Measurements from ENCODE around the gene LENEP. TPM values are rescaled to one million over a fixed set of nuclear protein-coding genes. Genes with fewer than 3 reads are reported as not detected.

LENEP gene
- total RNA-seq, 1 experiment from 2014 or later: 0.42 TPM

DNA sequence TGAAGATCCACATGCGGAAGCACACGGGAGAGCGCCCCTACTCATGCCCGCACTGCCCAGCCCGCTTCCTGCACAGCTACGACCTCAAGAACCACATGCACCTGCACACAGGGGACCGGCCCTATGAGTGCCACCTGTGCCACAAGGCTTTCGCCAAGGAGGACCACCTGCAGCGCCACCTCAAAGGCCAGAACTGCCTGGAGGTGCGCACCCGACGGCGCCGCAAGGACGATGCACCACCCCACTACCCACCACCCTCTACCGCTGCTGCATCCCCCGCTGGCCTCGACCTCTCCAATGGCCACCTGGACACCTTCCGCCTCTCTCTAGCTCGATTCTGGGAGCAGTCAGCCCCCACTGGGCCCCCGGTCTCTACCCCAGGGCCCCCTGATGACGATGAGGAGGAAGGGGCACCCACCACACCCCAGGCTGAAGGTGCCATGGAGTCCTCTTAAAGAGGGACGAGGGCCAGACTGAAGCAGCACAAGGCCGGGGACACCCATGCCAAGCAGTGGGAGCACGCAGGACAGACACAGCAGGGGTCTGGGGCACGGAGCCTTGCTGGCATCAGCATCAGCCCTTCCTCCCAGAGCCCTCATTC, 22.9 kb downstream of the LENEP start:
- peaks cover 19% of the 10 kb centered on the region; the same call in 1 of the 2 replicates for H3K79me2 ChIP-seq (ENCODE audit: insufficient read depth, low read length)
- H2AFZ ChIP-seq (ENCODE audit: low read depth, low read length, poor library complexity, severe bottlenecking): no peak overlapping the region
- H3K9me2 ChIP-seq (ENCODE audit: insufficient read depth): no peaks in the 10 kb centered on the region
- H3K9ac ChIP-seq (ENCODE audit: low read length): peak overlapping the region; percentile 60
- H4K20me1 ChIP-seq (ENCODE audit: insufficient read depth): no peaks in the 10 kb centered on the region
- POLR2A ChIA-PET: interaction anchor here (1.0 to 1.6 kb wide), 8 partner anchors 9 to 69 kb away, joined by 3 to 8 read pairs (median 4); partner anchors contain the start of gene ZBTB7B
- H3K36me3 ChIP-seq (ENCODE audit: control insufficient read depth in 1 of 2, insufficient read depth in 2 of 2, low read length in 2 of 2): peaks cover 8 to 27% of the 10 kb centered on the region in 2 experiments; a peak in 3 of 4 replicates
- ATAC-seq (no peak), DNase-seq (ENCODE audit: low read depth, low spot score) (no peak)
- H3K27ac ChIP-seq (ENCODE audit: low read depth, low read length): peak overlapping the region; percentile 89
- intact Hi-C loops (cut with micrococcal nuclease): loop anchor here (2.0 kb wide), 2 partner anchors 14 to 68 kb away; partner anchors contain the start of gene ZBTB7B
- H3K4me1 ChIP-seq (ENCODE audit: control insufficient read depth in 1 of 2, insufficient read depth in 2 of 2, low read length in 2 of 2): peaks cover 25 to 62% of the 10 kb centered on the region in 2 experiments
- H3K4me2 ChIP-seq (ENCODE audit: low read length): peak overlapping the region; percentile 82; the same call in 1 of the 2 replicates
- no peak overlapping the region for H3K4me3 ChIP-seq (replicated peaks in 1 of 2; ENCODE audit: low read depth in 1 of 2, low read length in 2 of 2)
- RAD21 ChIA-PET (ENCODE audit: low non-redundant PET in 1 of 2, low total read pairs in 2 of 2, uncharacterized antibody in 2 of 2, unreplicated experiment in 2 of 2): interaction anchor here in 1 of 2 experiments (0.6 kb wide), 1 partner anchor 113 kb away, joined by 3 read pairs; no protein-coding TSS in a partner anchor
- no peaks in the 10 kb centered on the region for H3K27me3 ChIP-seq (ENCODE audit: insufficient read depth, low read length)
- TF ChIP-seq POLR2AphosphoS5 (IDR thresholded peaks at IDR 0.05; ENCODE audit: low read depth, low read length) (0 out of 2 replicates have a peak, but pooled peaks have one; percentile 1), ZFX (IDR thresholded peaks at IDR 0.05) (no peak), CBX3 (IDR thresholded peaks at IDR 0.05; ENCODE audit: low read depth) (no peak)
- TF ChIP-seq, protein P1, sequence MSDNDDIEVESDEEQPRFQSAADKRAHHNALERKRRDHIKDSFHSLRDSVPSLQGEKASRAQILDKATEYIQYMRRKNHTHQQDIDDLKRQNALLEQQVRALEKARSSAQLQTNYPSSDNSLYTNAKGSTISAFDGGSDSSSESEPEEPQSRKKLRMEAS (IDR thresholded peaks at IDR 0.05): no peak
- CTCF ChIA-PET: interaction anchor here (1.0 to 3.0 kb wide), 9 partner anchors 12 to 110 kb away, joined by 3 to 10 read pairs (median 4); partner anchors contain the start of gene ADAM15
- no TSS peak for BruUV-seq (replicated peaks)
- no peaks in the 10 kb centered on the region for H3K9me3 ChIP-seq (ENCODE audit: control insufficient read depth in 1 of 2, insufficient read depth in 1 of 2, low read depth in 1 of 2, low read length in 2 of 2)

DNA sequence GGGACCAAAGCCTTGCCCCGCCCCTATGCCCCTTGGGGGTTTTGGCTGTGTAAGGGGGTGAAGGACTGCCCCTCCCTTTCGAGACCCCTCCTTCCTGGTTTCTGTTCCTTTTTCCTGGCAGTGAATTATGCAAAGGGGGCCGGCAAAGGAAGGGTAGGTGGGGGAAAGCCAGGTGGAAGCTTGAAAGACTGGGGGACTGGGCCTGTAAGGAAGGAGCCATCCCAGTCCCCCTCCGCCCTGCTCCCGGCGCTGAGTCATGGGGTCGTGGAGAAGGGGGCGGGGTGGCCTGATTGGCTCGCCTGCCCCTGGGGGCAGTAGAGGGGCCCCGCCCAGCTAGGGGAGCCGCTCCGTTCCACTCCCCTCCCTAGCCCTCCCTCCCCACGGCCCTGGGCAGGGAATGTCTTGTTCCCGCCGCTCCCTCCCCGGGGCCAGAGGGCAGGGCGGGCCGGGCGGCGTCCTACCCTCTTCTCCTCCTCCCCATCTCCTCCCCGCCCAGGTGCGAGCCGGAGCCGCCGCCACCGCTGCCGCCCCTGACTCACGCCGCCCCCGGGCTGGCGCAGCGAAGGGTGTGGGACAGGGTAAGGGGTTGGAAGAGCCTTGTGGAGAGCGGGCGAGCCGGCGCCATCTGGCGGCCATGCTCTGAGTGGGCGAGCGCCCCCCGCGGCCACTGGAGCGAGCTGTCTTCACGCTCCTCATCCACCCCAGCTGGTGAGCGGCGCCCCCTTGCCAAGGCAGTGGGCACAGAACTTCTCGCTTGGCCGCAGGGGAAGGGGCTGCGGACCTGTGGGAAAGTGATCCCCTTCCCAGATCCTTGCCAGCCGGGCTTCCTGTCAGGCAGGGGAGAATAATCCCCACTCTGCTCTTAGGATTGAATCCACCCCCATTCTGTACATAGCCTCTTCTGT, 23.9 kb downstream of the LENEP start:
- DNase-seq (ENCODE audit: low read depth, low spot score) (peak; percentile 87), ATAC-seq (peak; percentile 86)
- Histone ChIP-seq H3K79me2 (ENCODE audit: insufficient read depth, low read length) (peaks cover 11% of the 10 kb centered on the region; the same call in 1 of the 2 replicates), H3K4me3 (replicated peaks in 1 of 2; ENCODE audit: low read depth in 1 of 2, low read length in 2 of 2) (peak overlapping the region; percentile 27 to 47), H3K9ac (ENCODE audit: low read length) (peak overlapping the region; percentile 60), H4K20me1 (ENCODE audit: insufficient read depth) (no peaks in the 10 kb centered on the region), H3K27me3 (ENCODE audit: insufficient read depth, low read length) (no peaks in the 10 kb centered on the region), H3K4me1 (ENCODE audit: control insufficient read depth in 1 of 2, insufficient read depth in 2 of 2, low read length in 2 of 2) (peaks cover 30 to 62% of the 10 kb centered on the region in 2 experiments), H3K9me2 (ENCODE audit: insufficient read depth) (no peaks in the 10 kb centered on the region), H3K4me2 (ENCODE audit: low read length) (peak overlapping the region; percentile 82), H2AFZ (ENCODE audit: low read depth, low read length, poor library complexity, severe bottlenecking) (no peak overlapping the region), H3K27ac (ENCODE audit: low read depth, low read length) (peak overlapping the region; percentile 89), H3K9me3 (ENCODE audit: control insufficient read depth in 1 of 2, insufficient read depth in 1 of 2, low read depth in 1 of 2, low read length in 2 of 2) (no peaks in the 10 kb centered on the region), H3K36me3 (ENCODE audit: control insufficient read depth in 1 of 2, insufficient read depth in 2 of 2, low read length in 2 of 2) (peaks cover 6 to 27% of the 10 kb centered on the region in 2 experiments; a peak in 3 of 4 replicates)
- intact Hi-C loops (cut with micrococcal nuclease): loop anchor here (1.0 to 2.0 kb wide), 3 partner anchors 14 to 68 kb away; partner anchors contain the start of gene ZBTB7B
- ChIA-PET POLR2A (interaction anchor here (0.6 to 1.6 kb wide), 7 partner anchors 10 to 81 kb away, joined by 3 to 8 read pairs (median 4); partner anchors contain the start of gene PMVK), CTCF (interaction anchor here (0.6 to 3.0 kb wide), 22 partner anchors 9 to 538 kb away, joined by 3 to 24 read pairs (median 4); partner anchors contain the start of genes ADAM15, PBXIP1 and ZBTB7B), RAD21 (ENCODE audit: low non-redundant PET in 1 of 2, low total read pairs in 2 of 2, uncharacterized antibody in 2 of 2, unreplicated experiment in 2 of 2) (interaction anchor here (0.6 to 1.2 kb wide), 3 partner anchors 47 to 112 kb away, joined by 3 read pairs; partner anchors contain the start of gene SHC1 (in 1 of the 2))
- BruUV-seq (replicated peaks): no TSS peak
- TF ChIP-seq CEBPB (IDR thresholded peaks at IDR 0.05; ENCODE audit: low read depth) (no peak), EZH2 (IDR thresholded peaks at IDR 0.05) (no peak), SIN3A (IDR thresholded peaks at IDR 0.05; ENCODE audit: low read depth) (peak; percentile 43), SP1 (IDR thresholded peaks at IDR 0.05; ENCODE audit: low read depth) (peak; percentile 80), POLR2A (IDR thresholded peaks at IDR 0.05; ENCODE audit: borderline replicate concordance, extremely low read depth, insufficient read depth, insufficient read length) (no peak), ZFX (IDR thresholded peaks at IDR 0.05) (no peak), EZH2phosphoT487 (IDR thresholded peaks at IDR 0.05; ENCODE audit: borderline replicate concordance) (no peak)
- TF ChIP-seq, protein P2, sequence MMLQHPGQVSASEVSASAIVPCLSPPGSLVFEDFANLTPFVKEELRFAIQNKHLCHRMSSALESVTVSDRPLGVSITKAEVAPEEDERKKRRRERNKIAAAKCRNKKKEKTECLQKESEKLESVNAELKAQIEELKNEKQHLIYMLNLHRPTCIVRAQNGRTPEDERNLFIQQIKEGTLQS (IDR thresholded peaks at IDR 0.05): no peak
- TF ChIP-seq, protein P1 (IDR thresholded peaks at IDR 0.05): peak; percentile 79
- TF ChIP-seq, protein P3, sequence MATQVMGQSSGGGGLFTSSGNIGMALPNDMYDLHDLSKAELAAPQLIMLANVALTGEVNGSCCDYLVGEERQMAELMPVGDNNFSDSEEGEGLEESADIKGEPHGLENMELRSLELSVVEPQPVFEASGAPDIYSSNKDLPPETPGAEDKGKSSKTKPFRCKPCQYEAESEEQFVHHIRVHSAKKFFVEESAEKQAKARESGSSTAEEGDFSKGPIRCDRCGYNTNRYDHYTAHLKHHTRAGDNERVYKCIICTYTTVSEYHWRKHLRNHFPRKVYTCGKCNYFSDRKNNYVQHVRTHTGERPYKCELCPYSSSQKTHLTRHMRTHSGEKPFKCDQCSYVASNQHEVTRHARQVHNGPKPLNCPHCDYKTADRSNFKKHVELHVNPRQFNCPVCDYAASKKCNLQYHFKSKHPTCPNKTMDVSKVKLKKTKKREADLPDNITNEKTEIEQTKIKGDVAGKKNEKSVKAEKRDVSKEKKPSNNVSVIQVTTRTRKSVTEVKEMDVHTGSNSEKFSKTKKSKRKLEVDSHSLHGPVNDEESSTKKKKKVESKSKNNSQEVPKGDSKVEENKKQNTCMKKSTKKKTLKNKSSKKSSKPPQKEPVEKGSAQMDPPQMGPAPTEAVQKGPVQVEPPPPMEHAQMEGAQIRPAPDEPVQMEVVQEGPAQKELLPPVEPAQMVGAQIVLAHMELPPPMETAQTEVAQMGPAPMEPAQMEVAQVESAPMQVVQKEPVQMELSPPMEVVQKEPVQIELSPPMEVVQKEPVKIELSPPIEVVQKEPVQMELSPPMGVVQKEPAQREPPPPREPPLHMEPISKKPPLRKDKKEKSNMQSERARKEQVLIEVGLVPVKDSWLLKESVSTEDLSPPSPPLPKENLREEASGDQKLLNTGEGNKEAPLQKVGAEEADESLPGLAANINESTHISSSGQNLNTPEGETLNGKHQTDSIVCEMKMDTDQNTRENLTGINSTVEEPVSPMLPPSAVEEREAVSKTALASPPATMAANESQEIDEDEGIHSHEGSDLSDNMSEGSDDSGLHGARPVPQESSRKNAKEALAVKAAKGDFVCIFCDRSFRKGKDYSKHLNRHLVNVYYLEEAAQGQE (IDR thresholded peaks at IDR 0.05; ENCODE audit: low read depth): no peak

Data from HCT116 (cell line).